GM15510 (cell line): ENCODE results near the gene CACNA1D.

Source experiments
- POLR2A ChIP-seq: IDR thresholded peaks from 3 replicates; pipeline ENCODE4 v1.6.1; 2011; ENCODE audit warnings: borderline replicate concordance; ENCODE audit not compliant: insufficient read length; ENCODE audit errors: extremely low read depth

The CACNA1D gene

DNA sequence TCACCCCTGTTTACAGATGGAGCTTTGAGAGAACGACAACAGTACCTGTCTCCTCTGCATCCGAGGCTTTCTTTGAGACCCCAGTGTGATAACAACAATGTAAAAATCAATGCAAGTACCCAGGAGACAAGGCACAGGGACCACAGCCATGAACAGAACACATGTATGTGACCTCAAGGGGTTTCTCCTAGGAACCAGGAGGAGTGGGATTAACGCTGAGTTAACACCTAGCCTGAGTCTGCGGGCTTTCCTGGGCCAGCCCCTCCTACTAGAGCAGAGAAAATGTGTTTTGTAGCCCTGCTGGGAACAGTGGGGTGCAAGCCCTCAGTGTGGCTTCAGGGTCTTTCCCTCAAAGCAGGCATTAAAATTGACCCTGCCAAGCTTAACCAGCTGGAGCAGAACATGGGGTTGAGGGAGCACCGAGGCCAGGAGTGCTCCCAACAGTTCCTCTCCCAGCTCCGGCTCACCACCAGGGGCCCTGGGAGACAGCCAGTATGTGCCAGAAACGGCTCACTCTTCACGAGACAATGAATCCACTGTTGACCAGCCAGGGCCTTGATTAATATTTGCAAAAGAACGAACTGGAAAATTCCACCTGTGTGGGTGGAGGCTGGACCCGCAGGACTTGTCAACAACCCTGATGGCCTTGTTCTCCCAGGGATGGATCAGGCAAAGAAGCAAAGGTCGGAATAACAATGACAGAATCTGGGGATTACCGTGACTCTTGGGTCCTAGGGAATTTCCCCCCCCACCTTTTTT is 348.2 kb downstream of the CACNA1D start:
- TF ChIP-seq POLR2A, result no peak

DNA sequence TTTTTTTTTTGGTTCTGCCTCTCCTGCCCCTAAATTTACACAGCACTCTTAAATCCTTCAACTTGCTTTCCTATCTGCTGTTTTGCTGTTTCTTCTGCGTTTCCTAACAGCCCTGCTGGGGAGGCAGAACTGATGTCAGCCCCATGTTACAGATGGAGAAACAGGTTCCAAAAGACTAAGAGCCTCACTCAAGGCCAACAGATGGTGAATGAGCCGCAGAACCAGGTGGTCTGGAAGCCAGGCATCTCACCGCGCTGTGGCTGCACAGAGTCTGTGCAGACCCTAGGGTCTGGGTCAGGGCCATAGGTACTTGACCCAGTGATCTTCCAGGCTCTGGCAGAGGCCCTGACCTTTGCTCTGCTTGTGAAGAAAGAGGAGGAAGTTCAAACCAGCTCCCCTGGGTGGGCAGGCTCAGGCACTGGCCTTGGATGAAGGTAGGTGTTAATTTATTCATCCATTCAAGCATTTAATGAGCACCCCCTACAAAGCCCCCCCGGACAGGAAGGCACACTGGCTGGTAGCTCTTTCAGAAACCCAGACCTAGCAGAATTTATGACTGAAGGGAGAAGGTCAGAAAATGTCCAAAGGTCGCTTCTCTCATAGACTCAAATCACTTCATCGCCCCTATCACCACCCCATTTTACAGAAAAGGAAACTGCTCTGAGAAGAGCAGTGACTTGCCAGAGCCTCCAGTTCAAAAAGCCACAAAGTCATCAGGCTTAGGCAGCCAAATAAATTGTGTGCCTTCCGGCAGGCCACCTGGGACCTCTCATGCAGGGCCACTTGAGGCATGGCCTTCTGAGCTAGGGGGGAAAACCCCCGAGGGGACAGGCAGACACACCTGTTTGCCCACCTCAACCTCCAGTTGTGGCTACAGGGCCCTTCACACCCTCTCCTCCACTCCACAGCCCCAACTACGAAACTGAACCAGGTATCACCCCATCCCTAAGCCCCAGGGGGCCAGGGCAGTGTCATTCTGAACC is 349.1 kb downstream of the CACNA1D start:
- TF ChIP-seq POLR2A, result no peak

DNA sequence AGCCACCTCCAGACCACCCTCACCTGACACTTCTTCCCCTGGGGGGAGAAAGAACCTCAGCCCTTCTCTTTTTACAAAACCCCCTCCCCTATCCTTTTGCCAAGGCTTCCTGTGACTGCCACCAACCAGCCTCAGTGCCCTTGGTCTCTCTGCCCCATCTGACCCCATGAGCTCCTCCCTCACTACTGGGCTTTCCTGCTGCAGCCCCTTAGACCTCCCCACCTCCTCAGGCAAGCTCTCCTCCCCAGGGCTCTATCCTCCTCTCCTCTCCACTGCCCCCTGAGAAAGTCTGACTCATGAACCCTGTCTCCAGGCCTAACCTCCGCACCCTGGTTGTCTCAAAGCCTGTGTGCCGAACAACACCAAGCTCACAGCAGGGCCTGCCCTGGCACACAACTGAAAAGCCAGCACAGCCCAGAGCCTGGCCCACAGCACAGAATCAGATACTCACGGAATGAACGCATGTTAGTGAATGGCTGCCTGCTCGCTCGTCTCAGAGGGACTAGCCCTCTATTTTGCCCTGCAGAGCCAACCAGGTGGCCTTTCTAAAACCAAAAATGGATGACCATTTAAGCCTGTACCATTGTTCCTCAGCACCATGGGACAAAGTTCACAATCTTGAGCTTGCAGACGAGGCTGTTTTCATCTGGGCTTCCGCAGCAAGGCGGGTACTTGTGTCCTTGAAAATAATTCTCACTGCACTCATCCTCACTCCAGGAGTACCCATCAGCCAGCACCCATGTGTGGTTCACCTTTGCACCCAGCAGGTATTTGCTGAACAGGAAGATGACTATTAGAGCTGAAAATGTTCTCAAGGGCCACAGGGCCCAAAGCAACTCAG is 350.1 kb downstream of the CACNA1D start:
- TF ChIP-seq POLR2A, result no peak

DNA sequence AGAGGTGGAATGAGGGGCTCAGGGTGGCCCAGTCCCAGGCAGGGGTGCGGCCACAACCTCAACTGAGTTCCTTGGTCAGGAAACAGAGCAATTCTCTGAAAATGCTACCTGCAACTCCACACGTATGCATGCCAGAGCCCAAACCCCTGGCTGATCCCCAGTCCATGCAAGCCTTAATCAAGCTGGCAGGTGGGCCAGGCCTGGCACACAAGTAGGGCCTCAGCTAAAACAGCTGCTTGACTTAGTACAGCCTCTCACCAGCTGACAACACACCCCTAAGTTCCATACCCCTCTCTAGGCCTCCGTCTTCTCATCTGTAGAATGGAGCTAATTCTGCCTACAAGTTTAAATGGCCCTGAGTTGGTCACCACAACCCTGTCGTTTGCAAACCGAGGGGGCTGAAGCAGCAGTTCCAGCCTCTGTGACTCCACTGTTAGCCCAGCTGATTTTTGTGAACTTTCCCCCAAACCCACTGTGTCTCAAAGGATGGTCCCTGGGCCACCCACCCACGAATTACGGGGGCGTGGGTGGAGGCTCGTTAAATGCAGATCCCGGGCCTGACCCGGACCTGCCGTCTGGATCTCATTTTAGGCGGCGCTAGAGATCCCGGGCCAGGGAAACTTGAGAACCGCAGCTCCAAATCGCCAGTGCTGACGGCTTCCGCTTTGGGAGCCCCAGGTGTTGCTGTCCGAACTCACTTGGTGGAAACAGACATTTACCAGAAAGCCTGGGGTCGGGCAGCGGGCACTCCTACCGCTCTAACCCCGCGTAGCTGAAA is 350.9 kb downstream of the CACNA1D start:
- TF ChIP-seq POLR2A, result no peak

DNA sequence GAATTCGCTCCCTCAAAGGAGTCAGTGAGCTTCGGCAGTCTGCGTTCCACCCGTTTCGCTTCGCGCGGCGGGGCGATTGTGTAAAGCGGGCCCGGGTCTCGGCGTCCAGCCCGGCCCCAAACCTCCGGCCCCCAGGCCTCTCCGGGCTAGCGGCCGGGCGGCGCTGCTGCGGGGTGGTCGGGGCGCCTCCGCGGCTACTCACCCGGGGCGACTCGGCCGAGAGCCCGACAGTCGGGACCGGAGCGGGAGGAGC is 351.4 kb downstream of the CACNA1D start:
- TF ChIP-seq POLR2A, result no peak

DNA sequence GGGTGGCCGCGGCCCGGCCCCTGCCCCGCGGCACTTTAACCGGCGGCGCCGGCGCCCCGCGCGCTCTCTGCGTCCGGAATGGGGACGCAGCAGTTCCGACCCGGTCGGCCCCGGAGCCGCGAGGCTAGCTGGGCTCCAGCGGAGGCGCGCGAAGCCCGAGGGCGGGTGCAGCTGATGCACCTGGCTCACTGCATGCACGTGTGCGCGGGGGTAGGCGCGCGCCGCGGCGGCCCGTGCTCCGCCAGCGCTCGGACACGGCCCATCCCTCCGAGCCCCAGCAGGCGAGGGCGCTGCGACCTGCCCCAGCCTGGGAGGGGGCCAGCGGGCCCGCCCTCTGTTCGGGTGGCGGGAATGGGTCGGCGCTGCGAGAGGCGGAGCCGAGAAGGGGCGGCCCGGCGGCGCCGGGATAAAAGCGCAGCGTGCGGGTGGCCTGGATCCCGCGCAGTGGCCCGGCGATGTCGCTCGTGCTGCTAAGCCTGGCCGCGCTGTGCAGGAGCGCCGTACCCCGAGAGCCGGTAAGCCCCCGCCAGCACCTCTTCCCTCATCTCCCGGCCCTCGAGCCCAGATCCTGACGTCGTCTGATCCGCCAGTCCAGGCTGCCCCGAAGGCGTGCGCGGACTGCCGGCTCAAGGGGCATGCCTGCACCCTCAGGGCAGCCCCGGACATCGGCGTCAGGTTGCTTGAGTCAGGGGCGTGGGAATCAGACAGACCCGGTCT is 351.9 kb downstream of the CACNA1D start, which contains the start of the genes CHDH and IL17RB:
Gene CHDH (minus strand): TSS at position 286 of the 717 bp plus-strand sequence. CDS start 22,411 bp downstream, outside the sequence.
Gene IL17RB (plus strand): TSS at position 435 of the 717 bp plus-strand sequence. CDS start 21 bp downstream, at position 456.
- peak; percentile 48 for TF ChIP-seq POLR2A

DNA sequence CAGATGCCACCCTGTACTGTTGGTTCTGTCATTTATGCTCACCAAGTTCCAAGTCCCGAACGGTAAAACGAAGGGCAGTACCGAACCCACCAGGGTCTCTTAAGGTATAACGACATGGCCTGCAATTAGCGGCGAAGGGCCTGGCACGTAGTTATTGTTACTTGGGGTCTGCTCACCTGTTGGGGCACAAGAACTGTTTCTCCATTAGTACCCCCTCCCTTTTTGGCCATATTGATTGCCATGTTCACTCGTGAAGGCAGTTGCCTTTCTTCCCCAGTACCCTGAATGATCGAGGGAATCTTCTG is 352.4 kb downstream of the CACNA1D start:
- TF ChIP-seq POLR2A, result no peak

DNA sequence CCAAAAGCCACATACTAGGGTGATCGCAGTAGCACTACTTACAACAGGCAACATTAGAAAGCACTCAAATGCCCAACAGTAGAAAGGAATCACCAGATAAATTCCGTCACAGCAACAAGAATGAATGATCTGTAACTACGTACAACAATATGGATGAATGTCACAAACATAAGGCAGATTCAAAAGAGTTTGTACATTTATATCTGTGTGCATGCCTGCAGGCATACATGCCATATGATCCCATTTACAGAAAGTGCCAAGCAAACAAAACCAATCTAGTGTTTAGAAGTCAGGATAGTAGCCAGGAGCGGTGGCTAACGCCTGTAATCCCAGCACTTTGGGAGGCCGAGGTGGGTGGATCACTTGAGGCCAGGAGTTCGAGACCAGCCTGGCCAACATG is 355.5 kb downstream of the CACNA1D start:
- TF ChIP-seq POLR2A, result no peak

DNA sequence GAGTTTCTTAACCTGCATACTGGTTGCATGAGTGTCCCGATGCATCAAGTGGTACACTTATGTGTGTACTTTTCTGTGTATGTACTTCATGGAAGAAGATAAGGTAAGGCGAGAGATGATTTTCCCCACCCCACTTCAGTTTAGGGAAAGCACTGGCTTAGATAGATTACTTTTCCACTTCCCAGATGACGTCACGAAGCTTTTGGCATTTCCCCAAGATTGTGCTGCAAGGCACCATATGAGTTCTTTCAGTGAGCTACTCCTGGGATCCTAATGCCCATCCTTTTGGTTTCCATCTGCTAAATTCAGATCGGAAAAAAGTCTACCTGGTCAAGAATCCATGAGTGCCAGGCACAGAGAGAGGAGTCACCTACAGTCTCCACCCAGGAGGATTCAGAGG is 356.5 kb downstream of the CACNA1D start:
- TF ChIP-seq POLR2A, result no peak

DNA sequence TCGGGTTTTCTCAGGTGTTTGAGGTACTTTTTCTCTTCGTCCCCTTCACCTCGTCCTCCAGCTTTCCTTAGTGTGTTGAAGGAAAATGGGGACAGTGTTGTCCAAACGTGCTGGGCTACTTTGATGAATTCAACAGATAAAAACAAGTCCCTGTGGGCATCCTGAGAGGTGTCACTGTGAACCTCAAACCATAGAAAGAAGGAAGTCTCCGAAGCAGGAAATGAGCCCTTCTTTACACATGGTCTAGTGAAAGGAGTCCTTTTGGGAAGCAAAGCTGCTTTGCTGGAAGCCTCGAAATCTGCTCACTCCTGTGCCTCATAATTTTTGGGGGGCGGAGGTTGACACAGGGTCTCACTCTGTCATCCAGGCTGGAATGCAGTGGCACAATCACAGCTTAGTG is 362.6 kb downstream of the CACNA1D start:
- TF ChIP-seq POLR2A, result no peak

DNA sequence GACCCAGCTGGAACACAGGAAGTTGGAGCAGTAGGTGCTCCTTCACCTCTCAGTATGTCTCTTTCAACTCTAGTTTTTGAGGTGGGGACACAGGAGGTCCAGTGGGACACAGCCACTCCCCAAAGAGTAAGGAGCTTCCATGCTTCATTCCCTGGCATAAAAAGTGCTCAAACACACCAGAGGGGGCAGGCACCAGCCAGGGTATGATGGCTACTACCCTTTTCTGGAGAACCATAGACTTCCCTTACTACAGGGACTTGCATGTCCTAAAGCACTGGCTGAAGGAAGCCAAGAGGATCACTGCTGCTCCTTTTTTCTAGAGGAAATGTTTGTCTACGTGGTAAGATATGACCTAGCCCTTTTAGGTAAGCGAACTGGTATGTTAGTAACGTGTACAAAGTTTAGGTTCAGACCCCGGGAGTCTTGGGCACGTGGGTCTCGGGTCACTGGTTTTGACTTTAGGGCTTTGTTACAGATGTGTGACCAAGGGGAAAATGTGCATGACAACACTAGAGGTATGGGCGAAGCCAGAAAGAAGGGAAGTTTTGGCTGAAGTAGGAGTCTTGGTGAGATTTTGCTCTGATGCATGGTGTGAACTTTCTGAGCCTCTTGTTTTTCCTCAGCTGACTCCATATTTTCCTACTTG is 363.8 kb downstream of the CACNA1D start:
- no peak for TF ChIP-seq POLR2A

DNA sequence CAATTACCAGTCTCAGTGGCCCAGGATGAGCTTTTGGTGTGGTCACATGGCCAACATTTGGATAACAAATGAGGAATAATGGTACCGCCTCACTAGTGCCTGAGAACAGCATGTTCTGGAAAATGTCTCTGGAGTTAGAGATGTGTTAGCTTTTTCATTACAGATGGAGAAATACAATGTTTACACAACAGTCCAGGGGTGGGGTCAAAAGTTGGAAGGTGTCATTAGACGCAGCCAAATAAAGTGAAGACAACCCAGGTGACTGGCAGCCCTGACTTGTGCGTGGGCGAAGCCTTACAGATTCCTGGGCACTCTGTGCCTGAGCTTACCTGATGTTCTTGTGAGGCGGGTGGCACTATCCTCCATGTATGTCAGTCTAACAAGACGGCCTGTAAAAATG is 364.8 kb downstream of the CACNA1D start:
- TF ChIP-seq POLR2A, result no peak

DNA sequence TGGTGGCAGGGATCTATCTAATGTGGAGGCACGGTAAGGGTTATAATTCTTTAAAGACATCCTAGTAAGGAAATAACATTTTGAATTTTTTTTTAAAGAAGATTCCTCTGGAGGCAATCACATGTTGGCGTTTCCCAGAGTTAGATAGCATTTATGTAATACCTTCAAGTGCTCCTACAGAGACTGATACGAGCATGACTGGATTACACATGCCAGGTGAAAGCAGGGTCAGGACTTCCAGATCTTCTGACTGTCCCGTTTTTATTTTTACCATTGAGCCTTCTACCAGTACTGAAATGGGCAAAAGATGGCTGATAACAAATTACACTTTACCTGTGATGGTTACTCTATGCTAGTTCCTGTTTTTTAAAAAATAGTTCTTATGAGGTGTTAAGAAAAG is 365.8 kb downstream of the CACNA1D start:
- TF ChIP-seq POLR2A, result no peak
